Stimulated activated CD4-positive, alpha-beta T cell treated with anti-CD3 and anti-CD28 coated beads, Interleukin-12 subunit alpha, Interleukin-12 subunit beta, amount 100 ng/mL, for 4 hours (primary cell): ENCODE results near the gene IL20RB.
"Not testable (repeated sequence)": the region's sequence is repeated elsewhere in the genome, so short reads cannot be mapped to it uniquely, and the experiment has no call there.

Experiments
- DNase-seq: peaks from one replicate; pipeline ENCODE4 v3.0.0-alpha.2; 2020

Gene IL20RB

GRCh38 chr3:136989781-136990524 is 32.2 kb downstream of the IL20RB start:
- DNase-seq = no peak

- DNase-seq = no peak
These were observed 33.0 kb downstream of the IL20RB start for GRCh38 chr3:136990826-136991225.

GRCh38 chr3:136992115-136992514 is 34.3 kb downstream of the IL20RB start:
- DNase-seq = no peak

- DNase-seq = no peak
These were observed 37.2 kb downstream of the IL20RB start for GRCh38 chr3:136994772-136995516.

- DNase-seq = no peak
These were observed 37.9 kb downstream of the IL20RB start for GRCh38 chr3:136995652-136996051.

- DNase-seq = no peak
These were observed 42.3 kb downstream of the IL20RB start for GRCh38 chr3:137000039-137000438.

- not testable (repeated sequence) for DNase-seq
These were observed 49.6 kb downstream of the IL20RB start for GRCh38 chr3:137007376-137007775.

- DNase-seq = no peak
These were observed 50.3 kb downstream of the IL20RB start for GRCh38 chr3:137008131-137008530.

GRCh38 chr3:137008976-137009375 is 51.2 kb downstream of the IL20RB start:
- no peak for DNase-seq

- DNase-seq = no peak
These were observed 52.4 kb downstream of the IL20RB start for GRCh38 chr3:137010137-137010536.

GRCh38 chr3:137011153-137011552 is 53.4 kb downstream of the IL20RB start:
- no peak for DNase-seq

- no peak for DNase-seq
These were observed 54.3 kb downstream of the IL20RB start for GRCh38 chr3:137012097-137012501.

GRCh38 chr3:137013951-137014688 is 56.3 kb downstream of the IL20RB start:
- DNase-seq = peak; percentile 81

GRCh38 chr3:137017316-137017715 is 59.5 kb downstream of the IL20RB start:
- not testable (repeated sequence) for DNase-seq

GRCh38 chr3:137020315-137020714 is 62.5 kb downstream of the IL20RB start:
- no peak for DNase-seq

GRCh38 chr3:137020888-137021287 is 63.1 kb downstream of the IL20RB start:
- no peak for DNase-seq

GRCh38 chr3:137024348-137024747 is 66.6 kb downstream of the IL20RB start:
- no peak for DNase-seq

- DNase-seq = no peak
These were observed 68.9 kb downstream of the IL20RB start for GRCh38 chr3:137026701-137027100.

- DNase-seq = peak; percentile 81
These were observed 74.8 kb downstream of the IL20RB start for GRCh38 chr3:137032465-137033120.

- DNase-seq = no peak
These were observed 77.8 kb downstream of the IL20RB start for GRCh38 chr3:137035631-137036030.

GRCh38 chr3:137039570-137039969 is 81.8 kb downstream of the IL20RB start:
- DNase-seq = no peak

GRCh38 chr3:137041251-137041650 is 83.5 kb downstream of the IL20RB start:
- DNase-seq = no peak

- DNase-seq = no peak
These were observed 83.9 kb downstream of the IL20RB start for GRCh38 chr3:137041686-137042085.
